HepG2 (cell line): ENCODE results near the gene SLC22A14. TPM values are rescaled to one million over a fixed set of nuclear protein-coding genes. Genes with fewer than 3 reads are reported as not detected.
A peak's percentile ranks its signal among the peaks of the same experiment; 100 is the strongest.

Experiments
- ATAC-seq: fragments of 200-7000 bp; cut with Tn5 transposase; 3 replicates; pipeline ENCODE4 v1.9.1; 2020; ENCODE audit warnings: mild to moderate bottlenecking, moderate library complexity
- BruUV-seq: library from RNA; stranded (reverse); fragments of 400-500 nt; replicated peaks from 2 replicates; lab custom pipeline; 2021; lab: Mats Ljungman, UMichigan
- CTCF ChIA-PET: fragments of 300-600 bp; formaldehyde crosslinking; extraction: SDS; loops from one replicate; lab custom pipeline; 2021; ENCODE audit warnings: low total read pairs, inconsistent platforms, low intra/inter-chr PET ratio; lab: Yijun Ruan, JAX
- POLR2A ChIA-PET: fragments of 350-600 bp; sonication (Branson Sonifier 250); formaldehyde crosslinking; loops from one replicate; lab custom pipeline; 2020; ENCODE audit warnings: antibody characterized with exemption, inconsistent platforms; lab: Yijun Ruan, JAX
- DNase-seq: peaks from one replicate; pipeline ENCODE4 v3.0.0-alpha.2; 2015; ENCODE audit warnings: low spot score
- FAIRE-seq: peaks from 3 replicates; lab custom pipeline; 2011; peaks lifted over from hg19 to GRCh38; lab: Jason Lieb, UNC
- H2AFZ ChIP-seq: one replicate; pipeline ENCODE4 v1.6.1; 2011; ENCODE audit warnings: low read length, inconsistent platforms
- H3K27ac ChIP-seq: fragments of 300-600 bp; 3 replicates; pipeline ENCODE4 v1.8.0; 2011; ENCODE audit warnings: mixed run types, mild to moderate bottlenecking, mixed read lengths, low read length, inconsistent platforms; ENCODE audit not compliant: insufficient read depth; ENCODE audit errors: extremely low read length
- H3K27me3 ChIP-seq, 2 experiments: fragments of 200-600 bp in 1 of 2; 2 replicates in 1 of 2; 3 replicates in 1 of 2; pipeline versions ENCODE4 v1.6.0 to v1.8.0; 2011; ENCODE audit warnings: low read length in 2 of 2, mild to moderate bottlenecking in 2 of 2, moderate library complexity in 2 of 2, inconsistent platforms in 1 of 2; ENCODE audit not compliant: insufficient read depth in 2 of 2, control insufficient read depth in 1 of 2
- H3K36me3 ChIP-seq, 2 experiments: fragments of 200-600 bp in 1 of 2; replicated peaks in 1 of 2; 2 replicates in 1 of 2; 3 replicates in 1 of 2; pipeline versions ENCODE4 v1.5.1 to v1.8.0; 2011; ENCODE audit warnings: low read length in 2 of 2, inconsistent platforms in 1 of 2; ENCODE audit not compliant: insufficient read depth in 2 of 2, control insufficient read depth in 1 of 2
- H3K4me1 ChIP-seq: 2 replicates; pipeline ENCODE4 v1.5.1; 2012; ENCODE audit warnings: low read length, inconsistent platforms; ENCODE audit not compliant: insufficient read depth
- H3K4me2 ChIP-seq: 2 replicates; pipeline ENCODE4 v1.6.0; 2011; ENCODE audit warnings: low read depth, low read length, inconsistent platforms
- H3K4me3 ChIP-seq, 3 experiments: fragments of 200-600 bp in 1 of 3; sonication (generic), shearing (Covaris generic) in 1 of 3; replicated peaks in 1 of 3; 2 replicates each; pipeline ENCODE4 v1.5.1; 2011 to 2016; ENCODE audit warnings: low read length in 3 of 3, inconsistent platforms in 2 of 3, low read depth in 2 of 3, mild to moderate bottlenecking in 2 of 3, control low read depth in 1 of 3, mixed read lengths in 1 of 3; ENCODE audit not compliant: insufficient read depth in 1 of 3
- H3K79me2 ChIP-seq: one replicate; pipeline ENCODE4 v1.6.1; 2011; ENCODE audit warnings: low read length, inconsistent platforms; ENCODE audit not compliant: insufficient read depth
- H3K9ac ChIP-seq: 2 replicates; pipeline ENCODE4 v1.6.0; 2011; ENCODE audit warnings: mild to moderate bottlenecking, low read depth, low read length, inconsistent platforms; ENCODE audit not compliant: insufficient read depth
- H3K9me3 ChIP-seq: 2 replicates; pipeline ENCODE4 v1.5.1; 2012; ENCODE audit warnings: mild to moderate bottlenecking, low read length
- H4K20me1 ChIP-seq: 2 replicates; pipeline ENCODE4 v1.6.0; 2011; ENCODE audit warnings: inconsistent platforms, mild to moderate bottlenecking, low read length, moderate library complexity; ENCODE audit not compliant: insufficient read depth
- KLF12 ChIP-seq: sonication (generic); formaldehyde crosslinking; IDR thresholded peaks from 2 replicates; pipeline ENCODE4 v1.4.0; 2020; ENCODE audit warnings: missing genetic modification reagents, borderline replicate concordance
- MAFF ChIP-seq: IDR thresholded peaks from 2 replicates; pipeline ENCODE4 v1.6.1; 2011; ENCODE audit warnings: low read depth, low read length, improper control_type of control experiment
- MAFK ChIP-seq, 2 experiments: IDR thresholded peaks in 1 of 2; conservative IDR thresholded peaks in 1 of 2; 2 replicates each; pipeline ENCODE4 v1.6.1; 2011; ENCODE audit warnings: improper control_type of control experiment in 2 of 2, low read length in 2 of 2
- REXO4 ChIP-seq: sonication (generic); formaldehyde crosslinking; IDR thresholded peaks from 2 replicates; pipeline ENCODE4 v1.8.0; 2022; ENCODE audit warnings: missing genetic modification reagents, mild to moderate bottlenecking, borderline replicate concordance
- TARDBP ChIP-seq: sonication (generic); formaldehyde crosslinking; IDR thresholded peaks from 2 replicates; pipeline ENCODE4 v1.8.0; 2022; ENCODE audit warnings: mild to moderate bottlenecking, missing genetic modification reagents
- TFDP2 ChIP-seq: sonication (generic); formaldehyde crosslinking; IDR thresholded peaks from 2 replicates; pipeline ENCODE4 v1.4.0; 2020; ENCODE audit warnings: missing genetic modification reagents
- WGBS: methylation state at CpG from one replicate; pipeline ENCODE4 v1.1.6; 2017; ENCODE audit warnings: low lambda C conversion rate; 5-methylcytosine and 5-hydroxymethylcytosine counted together
- in situ Hi-C: cut with HindIII; loops from 2 replicates; pipeline ENCODE4 v1.10.0; 2017; ENCODE audit warnings: low pct_unique_long_range_greater_than_20kb; ENCODE audit not compliant: extremely low pct_ligation_motif_present
- intact Hi-C: fragments of 100-400 bp; cut with micrococcal nuclease; formaldehyde crosslinking; loops from one replicate; pipeline ENCODE4 v1.10.0; 2022; ENCODE audit not compliant: unreplicated experiment
- polyA plus RNA-seq, 8 experiments: library from polyadenylated mRNA; depleted of rRNA in 3 of 8; stranded (reverse) in 7 of 8; unstranded in 1 of 8; fragments of >200 nt; fragmentation: Illumina TruSeq in 4 of 8; extraction: Trizol in 4 of 8; gene quantifications; 2 replicates each; pipeline versions ENCODE4 v1.2.1 to v1.2.3, GENCODE V29; 2011 to 2016; ENCODE audit warnings: low read depth in 4 of 8, missing spikeins in 1 of 8, mixed read lengths in 1 of 8; ENCODE audit not compliant: insufficient read depth in 1 of 8
- total RNA-seq, 5 experiments: library from RNA; depleted of rRNA; stranded (reverse); fragments of >200 nt; fragmentation: Illumina TruSeq; extraction: Trizol; gene quantifications; 2 replicates each; pipeline ENCODE4 v1.2.3, GENCODE V29; 2016; ENCODE audit warnings: low read depth in 1 of 5

SLC22A14 gene
- total and polyA plus RNA-seq, 2 of the 13 experiments (the other 11 are each of a cell fraction or from before 2014, with no cell fraction given), result 0.03 TPM; not detected in 1

GRCh38 chr3:38271553-38271952 is 10.5 kb upstream of the SLC22A14 start:
- in situ Hi-C loops (loop anchor here (10.0 kb wide), 1 partner anchor 157 kb away; no protein-coding TSS in a partner anchor), intact Hi-C loops (no loop called here)
- FAIRE-seq (no peak), ATAC-seq (no peak), DNase-seq (no peak)
- H4K20me1 ChIP-seq, result no peaks in the 10 kb centered on the region
- no peaks in the 10 kb centered on the region for H3K36me3 ChIP-seq
- no peaks in the 10 kb centered on the region for H3K9me3 ChIP-seq
- WGBS, result 61% methylated on average over 5 of the region's 5 CpGs
- H3K27me3 ChIP-seq, result peaks cover 1 to 4% of the 10 kb centered on the region in 2 experiments; a peak in 1 of 5 replicates
- no peak overlapping the region for H3K27ac ChIP-seq
- ChIA-PET CTCF (no interaction called here), POLR2A (no interaction called here)
- no TSS peak for BruUV-seq
- no peak overlapping the region for H3K4me3 ChIP-seq
- H3K4me1 ChIP-seq, result no peaks in the 10 kb centered on the region
- H2AFZ ChIP-seq, result no peak overlapping the region
- H3K9ac ChIP-seq, result no peak overlapping the region
- TF ChIP-seq REXO4 (CRISPR knock-in tag), result no peak
- peak; percentile 94 for TF ChIP-seq MAFF
- TF ChIP-seq TFDP2 (CRISPR knock-in tag), result no peak
- TF ChIP-seq MAFK (conservative IDR thresholded peaks at IDR 0.05 in 1 of 2, IDR thresholded peaks at IDR 0.05 in 1 of 2; ENCODE audit: low read length in 2 of 2), result peak; percentile 94 to 96
- TF ChIP-seq KLF12 (CRISPR knock-in tag), result no peak
- no peak for TF ChIP-seq TARDBP (CRISPR knock-in tag)
- H3K4me2 ChIP-seq, result no peak overlapping the region
- H3K79me2 ChIP-seq, result no peaks in the 10 kb centered on the region
